Lung (tissue), 12 donors: ENCODE data around the gene KIF26B. TPM values are rescaled to one million over a fixed set of nuclear protein-coding genes. Genes with fewer than 3 reads are reported as not detected.

Source experiments
- ATAC-seq: fragments of 200-7000 bp; cut with Tn5 transposase; one replicate; pipeline ENCODE4 v1.9.1; 2020; ENCODE audit warnings: moderate number of reproducible peaks; ENCODE audit not compliant: insufficient read depth, low FRiP score
- DNase-seq, 3 donors: peaks; one replicate each; pipeline ENCODE4 v3.0.0-alpha.2; 2013 to 2017
- H3K27ac ChIP-seq, 2 donors: one replicate each; pipeline ENCODE4 v1.5.1; 2013; ENCODE audit warnings: mild to moderate bottlenecking in 2 of 2, moderate library complexity in 2 of 2, control low read depth in 1 of 2, inconsistent platforms in 1 of 2, low read depth in 1 of 2, low read length in 1 of 2
- H3K27me3 ChIP-seq, 3 donors: one replicate each; pipeline ENCODE4 v1.5.1; 2013; ENCODE audit warnings: low read length in 2 of 3; ENCODE audit not compliant: control insufficient read depth in 3 of 3, insufficient read depth in 3 of 3
- H3K36me3 ChIP-seq, 4 donors: one replicate each; pipeline ENCODE4 v1.5.1; 2013; ENCODE audit warnings: low read length in 4 of 4, mild to moderate bottlenecking in 1 of 4, moderate library complexity in 1 of 4; ENCODE audit not compliant: control insufficient read depth in 4 of 4, insufficient read depth in 4 of 4
- H3K4me1 ChIP-seq, 5 donors: one replicate each; pipeline ENCODE4 v1.5.1; 2013; ENCODE audit warnings: low read length in 5 of 5, mild to moderate bottlenecking in 2 of 5, moderate library complexity in 1 of 5; ENCODE audit not compliant: control insufficient read depth in 5 of 5, insufficient read depth in 5 of 5
- H3K4me3 ChIP-seq: one replicate; pipeline ENCODE4 v1.5.1; 2013; ENCODE audit warnings: mild to moderate bottlenecking, control low read depth, moderate library complexity
- H3K9ac ChIP-seq, 2 donors: one replicate each; pipeline ENCODE4 v1.5.1; 2013; ENCODE audit warnings: low read length in 2 of 2, control low read depth in 1 of 2; ENCODE audit not compliant: insufficient read depth in 1 of 2
- H3K9me3 ChIP-seq, 4 donors: one replicate each; pipeline ENCODE4 v1.5.1; 2013; ENCODE audit warnings: low read length in 3 of 4, mild to moderate bottlenecking in 1 of 4, moderate library complexity in 1 of 4; ENCODE audit not compliant: control insufficient read depth in 4 of 4, insufficient read depth in 3 of 4
- WGBS, 2 donors: extraction: QIAGEN DNeasy Blood & Tissue Kit; methylation state at CpG; one replicate each; pipeline ENCODE4 v1.1.7; 2013; 5-methylcytosine and 5-hydroxymethylcytosine counted together
- polyA plus RNA-seq, 2 donors: library from polyadenylated mRNA; stranded (reverse); fragments of 200-250 nt; gene quantifications; one replicate each; pipeline ENCODE4 v1.2.1, GENCODE V29; 2013
- total RNA-seq, 2 donors: library from RNA; depleted of rRNA in 1 of 2; stranded (reverse); fragments of >200 nt in 1 of 2; gene quantifications; one replicate each; pipeline ENCODE4 v1.2.1, GENCODE V29; 2014 to 2021
- TF ChIP-seq, protein P1 (sequence below): IDR thresholded peaks from 2 replicates; pipeline ENCODE4 v1.5.1; 2012; ENCODE audit warnings: mild to moderate bottlenecking; ENCODE audit errors: control extremely low read depth, extremely low read depth
- donor health status: control.
- donor health status: control.
- donor health status: Bipolar disorder and iron deficiency.
- donor health status: healthy.
- donor health status: DM: yes; HTN: yes; CAD: no.

Gene KIF26B
- total and polyA plus RNA-seq, 4 donors: 0.61 to 6.7 (median 2.2) TPM

DNA sequence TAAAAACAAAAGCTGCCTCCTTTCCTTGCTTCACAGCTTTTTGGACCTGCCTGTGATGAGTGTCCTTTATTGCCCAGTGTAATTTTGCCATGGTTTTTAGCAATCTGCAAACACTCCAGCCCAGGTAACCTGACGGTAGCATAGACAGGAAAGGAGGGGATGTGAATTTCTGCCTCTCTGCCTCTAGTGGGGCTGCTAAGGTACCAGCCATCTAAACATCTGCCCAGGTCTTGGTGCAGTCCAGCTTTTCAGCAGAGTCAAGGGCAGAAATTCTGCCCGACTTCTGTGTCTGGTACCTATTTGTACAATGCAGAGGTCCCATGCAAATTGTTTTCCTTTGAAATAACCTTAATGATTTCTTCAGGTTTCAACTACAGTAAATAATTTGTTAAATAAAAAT is 371.4 kb downstream of the KIF26B start:
- ATAC-seq (no peak), DNase-seq (no peak)
- Histone ChIP-seq H3K4me3 (no peak overlapping the region), H3K9ac (no peak overlapping the region), H3K9me3 (peaks cover 0 to 2% (median 0%) of the 10 kb centered on the region in 4 donors), H3K36me3 (no peaks in the 10 kb centered on the region), H3K4me1 (peaks cover 0 to 2% (median 0%) of the 10 kb centered on the region in 5 donors), H3K27me3 (no peaks in the 10 kb centered on the region), H3K27ac (no peak overlapping the region)
- TF ChIP-seq, protein P1, sequence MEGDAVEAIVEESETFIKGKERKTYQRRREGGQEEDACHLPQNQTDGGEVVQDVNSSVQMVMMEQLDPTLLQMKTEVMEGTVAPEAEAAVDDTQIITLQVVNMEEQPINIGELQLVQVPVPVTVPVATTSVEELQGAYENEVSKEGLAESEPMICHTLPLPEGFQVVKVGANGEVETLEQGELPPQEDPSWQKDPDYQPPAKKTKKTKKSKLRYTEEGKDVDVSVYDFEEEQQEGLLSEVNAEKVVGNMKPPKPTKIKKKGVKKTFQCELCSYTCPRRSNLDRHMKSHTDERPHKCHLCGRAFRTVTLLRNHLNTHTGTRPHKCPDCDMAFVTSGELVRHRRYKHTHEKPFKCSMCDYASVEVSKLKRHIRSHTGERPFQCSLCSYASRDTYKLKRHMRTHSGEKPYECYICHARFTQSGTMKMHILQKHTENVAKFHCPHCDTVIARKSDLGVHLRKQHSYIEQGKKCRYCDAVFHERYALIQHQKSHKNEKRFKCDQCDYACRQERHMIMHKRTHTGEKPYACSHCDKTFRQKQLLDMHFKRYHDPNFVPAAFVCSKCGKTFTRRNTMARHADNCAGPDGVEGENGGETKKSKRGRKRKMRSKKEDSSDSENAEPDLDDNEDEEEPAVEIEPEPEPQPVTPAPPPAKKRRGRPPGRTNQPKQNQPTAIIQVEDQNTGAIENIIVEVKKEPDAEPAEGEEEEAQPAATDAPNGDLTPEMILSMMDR: no peak
- WGBS, 2 donors: 87 to 89% methylated on average over 2 of the region's 2 CpGs

DNA sequence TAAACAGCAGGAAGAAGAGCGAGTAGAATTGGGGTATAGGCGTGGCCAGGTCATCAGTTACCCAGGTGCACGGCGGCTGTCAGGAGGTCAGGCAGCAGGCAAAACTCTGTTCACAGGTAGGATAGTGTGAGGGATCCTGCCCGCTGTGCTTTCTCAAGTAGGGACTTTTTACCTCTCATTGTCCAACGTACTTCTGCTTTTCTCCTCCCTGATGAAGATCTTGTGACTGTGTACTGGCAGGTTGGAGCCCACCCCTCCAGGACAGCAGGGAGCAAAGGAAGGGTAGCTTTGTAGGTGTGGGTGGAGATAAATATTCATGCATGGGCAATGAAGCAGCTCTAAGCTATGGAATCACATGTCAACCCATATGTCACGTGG is 373.5 kb downstream of the KIF26B start:
- Histone ChIP-seq H3K9me3 (peaks cover 0 to 2% (median 0%) of the 10 kb centered on the region in 4 donors), H3K4me3 (no peak overlapping the region), H3K27ac (no peak overlapping the region), H3K9ac (no peak overlapping the region), H3K27me3 (no peaks in the 10 kb centered on the region), H3K4me1 (peaks cover 0 to 2% (median 0%) of the 10 kb centered on the region in 5 donors), H3K36me3 (no peaks in the 10 kb centered on the region)
- no peak for DNase-seq
- WGBS, 2 donors: 83% methylated on average over 7 of the region's 7 CpGs
- TF ChIP-seq, protein P1: no peak
- ATAC-seq: no peak

DNA sequence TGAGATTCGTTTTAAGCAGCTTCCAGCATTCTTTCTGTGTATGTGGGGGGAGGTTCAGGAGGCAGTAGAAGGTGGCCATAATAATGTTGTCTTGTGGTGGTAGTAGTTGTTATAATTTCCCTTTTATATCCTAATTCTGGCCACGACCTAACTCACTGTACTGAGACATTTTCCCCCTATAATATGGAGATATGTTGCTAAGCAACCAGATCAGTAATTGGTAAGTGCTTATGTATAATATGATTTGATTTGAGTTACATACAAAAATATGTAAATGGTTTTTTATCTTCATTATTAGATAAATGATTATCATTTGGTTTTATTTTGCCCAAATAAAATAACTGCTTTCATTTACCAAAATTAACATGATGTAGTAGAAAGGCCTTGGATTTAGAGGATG is 376.2 kb downstream of the KIF26B start:
- 68 to 89% methylated on average over 2 of the region's 2 CpGs for WGBS, 2 donors
- H3K27me3 ChIP-seq: no peaks in the 10 kb centered on the region
- H3K9me3 ChIP-seq: peaks cover 0 to 2% (median 0%) of the 10 kb centered on the region in 4 donors
- no peak overlapping the region for H3K27ac ChIP-seq
- no peaks in the 10 kb centered on the region for H3K36me3 ChIP-seq
- TF ChIP-seq, protein P1: no peak
- ATAC-seq: no peak
- no peak overlapping the region for H3K4me3 ChIP-seq
- no peak for DNase-seq
- H3K4me1 ChIP-seq: peaks cover 0 to 2% (median 0%) of the 10 kb centered on the region in 5 donors
- H3K9ac ChIP-seq: no peak overlapping the region

DNA sequence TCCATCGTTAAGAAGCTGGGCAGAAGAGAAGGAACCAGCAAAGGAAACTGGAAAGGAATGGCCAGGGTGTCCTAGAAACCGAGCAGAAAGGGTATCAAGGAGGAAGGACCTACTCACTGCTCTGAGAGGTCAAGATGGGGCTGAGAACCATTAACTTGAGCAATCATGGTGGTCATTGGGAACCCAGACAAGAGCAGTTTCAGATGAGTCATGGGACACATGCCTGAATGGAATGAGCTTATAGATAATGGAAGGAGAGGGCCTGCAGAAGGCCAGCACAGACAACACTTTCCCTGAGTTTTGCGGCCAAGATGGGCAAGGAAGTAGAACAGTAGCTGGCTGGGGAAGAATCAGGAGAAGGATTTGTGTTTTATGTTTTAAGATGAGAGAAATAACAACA is 383.2 kb downstream of the KIF26B start:
- Histone ChIP-seq H3K27ac (no peak overlapping the region), H3K9ac (no peak overlapping the region), H3K27me3 (no peaks in the 10 kb centered on the region), H3K4me1 (no peaks in the 10 kb centered on the region), H3K36me3 (no peaks in the 10 kb centered on the region), H3K4me3 (no peak overlapping the region), H3K9me3 (no peaks in the 10 kb centered on the region)
- WGBS, 2 donors: 86 to 91% methylated on average over 3 of the region's 3 CpGs
- ATAC-seq (no peak), DNase-seq (no peak)
- TF ChIP-seq, protein P1: no peak
